Measurements from ENCODE around the gene ECI1. TPM values are rescaled to one million over a fixed set of nuclear protein-coding genes. Genes with fewer than 3 reads are reported as not detected.

Gene ECI1
- total RNA-seq, 1 experiment from 2014 or later, result 71.7 TPM

- TF ChIP-seq EZH2phosphoT487 (IDR thresholded peaks at IDR 0.05; ENCODE audit: borderline replicate concordance, low read length), result no peak
- no peak for TF ChIP-seq CTCF (conservative IDR thresholded peaks at IDR 0.05; ENCODE audit: low read depth, low read length)
- TF ChIP-seq EZH2 (IDR thresholded peaks at IDR 0.05; ENCODE audit: low read length, unreplicated experiment), result no peak
- Histone ChIP-seq H3K9ac (ENCODE audit: low read length) (no peak overlapping the region), H3K4me3 (ENCODE audit: low read length) (peak overlapping the region; percentile 92; the same call in 1 of the 2 replicates), H3K27ac (ENCODE audit: low read length) (no peak overlapping the region), H3F3A (ENCODE audit: low read length, unreplicated experiment) (no peaks in the 10 kb centered on the region), H3K9me2 (replicated peaks; ENCODE audit: low read length) (no peaks in the 10 kb centered on the region), H3K27me3 (ENCODE audit: low read length) (no peaks in the 10 kb centered on the region), H3K9me3 (ENCODE audit: low read length) (no peaks in the 10 kb centered on the region), H3K4me2 (ENCODE audit: low read length) (peak overlapping the region; percentile 100), H4K20me1 (ENCODE audit: low read length) (peaks cover 12% of the 10 kb centered on the region), H3K36me3 (ENCODE audit: low read depth, low read length) (no peaks in the 10 kb centered on the region), H3K4me1 (ENCODE audit: insufficient read depth, low read length) (peaks cover 13% of the 10 kb centered on the region), H2AFZ (ENCODE audit: low read length) (no peak overlapping the region), H3K79me2 (ENCODE audit: low read length) (peaks cover 39% of the 10 kb centered on the region)
- no TSS peak for BruUV-seq (replicated peaks)
- no peak for ATAC-seq
- POLR2A ChIA-PET (ENCODE audit: unreplicated experiment), result no interaction called here
- CTCF ChIA-PET, result no interaction called here
- intact Hi-C loops (cut with micrococcal nuclease), result no loop called here
- no peak for DNase-seq
These were observed 39.5 kb downstream of the ECI1 start for GRCh38 chr16:2211923-2212347.

- H3K9ac ChIP-seq (ENCODE audit: low read length), result no peak within 1 kb of the TSS
- H3K79me2 ChIP-seq (ENCODE audit: low read length), result peaks cover 51% of the 10 kb centered on the region
- CTCF ChIA-PET, result no interaction called here
- no TSS peak for BruUV-seq (replicated peaks)
- peaks cover 12% of the 10 kb centered on the region for H4K20me1 ChIP-seq (ENCODE audit: low read length)
- no peaks in the 10 kb centered on the region for H3K36me3 ChIP-seq (ENCODE audit: low read depth, low read length)
- no peaks in the 10 kb centered on the region for H3K9me2 ChIP-seq (replicated peaks; ENCODE audit: low read length)
- H3F3A ChIP-seq (ENCODE audit: low read length, unreplicated experiment), result no peaks in the 10 kb centered on the region
- DNase-seq, result no peak
- peak within 1 kb of the TSS; percentile 100 for H3K4me2 ChIP-seq (ENCODE audit: low read length)
- TF ChIP-seq EZH2 (IDR thresholded peaks at IDR 0.05; ENCODE audit: low read length, unreplicated experiment) (no peak), CTCF (conservative IDR thresholded peaks at IDR 0.05; ENCODE audit: low read depth, low read length) (no peak)
- no peak within 1 kb of the TSS for H2AFZ ChIP-seq (ENCODE audit: low read length)
- POLR2A ChIA-PET (ENCODE audit: unreplicated experiment), result no interaction called here
- no peak for ATAC-seq
- no peak within 1 kb of the TSS for H3K27ac ChIP-seq (ENCODE audit: low read length)
- intact Hi-C loops (cut with micrococcal nuclease), result no loop called here
- H3K27me3 ChIP-seq (ENCODE audit: low read length), result no peaks in the 10 kb centered on the region
- no peaks in the 10 kb centered on the region for H3K9me3 ChIP-seq (ENCODE audit: low read length)
- peaks cover 23% of the 10 kb centered on the region for H3K4me1 ChIP-seq (ENCODE audit: insufficient read depth, low read length)
- H3K4me3 ChIP-seq (ENCODE audit: low read length), result no peak within 1 kb of the TSS
These were observed 40.7 kb downstream of the ECI1 start, which contains the start of gene BRICD5 for GRCh38 chr16:2210386-2211365. BRICD5 (minus strand) TSS chr16:2210863; CDS start chr16:2210833, 30 bp downstream.

- H3K9me3 ChIP-seq (ENCODE audit: low read length), result no peaks in the 10 kb centered on the region
- ATAC-seq (no peak), DNase-seq (no peak)
- no peaks in the 10 kb centered on the region for H3K36me3 ChIP-seq (ENCODE audit: low read depth, low read length)
- H3K9ac ChIP-seq (ENCODE audit: low read length), result no peak overlapping the region
- TF ChIP-seq EZH2phosphoT487 (IDR thresholded peaks at IDR 0.05; ENCODE audit: borderline replicate concordance, low read length) (no peak), CTCF (conservative IDR thresholded peaks at IDR 0.05; ENCODE audit: low read depth, low read length) (no peak), EZH2 (IDR thresholded peaks at IDR 0.05; ENCODE audit: low read length, unreplicated experiment) (no peak)
- peaks cover 52% of the 10 kb centered on the region for H3K79me2 ChIP-seq (ENCODE audit: low read length)
- POLR2A ChIA-PET (ENCODE audit: unreplicated experiment), result no interaction called here
- no TSS peak for BruUV-seq (replicated peaks)
- H3K27ac ChIP-seq (ENCODE audit: low read length), result no peak overlapping the region
- intact Hi-C loops (cut with micrococcal nuclease), result no loop called here
- H4K20me1 ChIP-seq (ENCODE audit: low read length), result peaks cover 12% of the 10 kb centered on the region
- no peak overlapping the region for H2AFZ ChIP-seq (ENCODE audit: low read length)
- no peak overlapping the region for H3K4me3 ChIP-seq (ENCODE audit: low read length)
- CTCF ChIA-PET, result no interaction called here
- H3F3A ChIP-seq (ENCODE audit: low read length, unreplicated experiment), result no peaks in the 10 kb centered on the region
- H3K27me3 ChIP-seq (ENCODE audit: low read length), result no peaks in the 10 kb centered on the region
- peaks cover 23% of the 10 kb centered on the region for H3K4me1 ChIP-seq (ENCODE audit: insufficient read depth, low read length)
- H3K4me2 ChIP-seq (ENCODE audit: low read length), result no peak overlapping the region
- no peaks in the 10 kb centered on the region for H3K9me2 ChIP-seq (replicated peaks; ENCODE audit: low read length)
These were observed 41.4 kb downstream of the ECI1 start for GRCh38 chr16:2210009-2210332.
